Endothelial cell of hepatic sinusoid (primary cell): ENCODE measurements around the gene TLCD2.
"Not testable (repeated sequence)": the region's sequence is repeated elsewhere in the genome, so short reads cannot be mapped to it uniquely, and the experiment has no call there.

Experiments
- in situ Hi-C: cut with HindIII; loops from 2 replicates; pipeline ENCODE4 v1.10.0; 2017; ENCODE audit warnings: low sequenced_read_pairs

The TLCD2 gene

GRCh38 chr17:1718362-1719165 is 8.4 kb upstream of the TLCD2 start:
- in situ Hi-C loops = loop anchor here (10.0 kb wide), 1 partner anchor 66 kb away; no protein-coding TSS in a partner anchor

- in situ Hi-C loops = loop anchor here (10.0 kb wide), 1 partner anchor 68 kb away; no protein-coding TSS in a partner anchor
These were observed 6.9 kb upstream of the TLCD2 start for GRCh38 chr17:1716912-1717695.

GRCh38 chr17:1716076-1716911 is 6.1 kb upstream of the TLCD2 start:
- in situ Hi-C loops = loop anchor here (10.0 kb wide), 1 partner anchor 69 kb away; no protein-coding TSS in a partner anchor

GRCh38 chr17:1715803-1716075 is 5.6 kb upstream of the TLCD2 start:
- in situ Hi-C loops = loop anchor here (10.0 kb wide), 1 partner anchor 69 kb away; no protein-coding TSS in a partner anchor

GRCh38 chr17:1714980-1715802 is 5.0 kb upstream of the TLCD2 start:
- in situ Hi-C loops = loop anchor here (10.0 kb wide), 1 partner anchor 70 kb away; no protein-coding TSS in a partner anchor

- in situ Hi-C loops = loop anchor here (10.0 kb wide), 1 partner anchor 70 kb away; no protein-coding TSS in a partner anchor
These were observed 4.3 kb upstream of the TLCD2 start for GRCh38 chr17:1714427-1714979.

- in situ Hi-C loops = loop anchor here (10.0 kb wide), 1 partner anchor 71 kb away; no protein-coding TSS in a partner anchor
These were observed 3.8 kb upstream of the TLCD2 start for GRCh38 chr17:1713878-1714426.

- in situ Hi-C loops = loop anchor here (10.0 kb wide), 1 partner anchor 71 kb away; no protein-coding TSS in a partner anchor
These were observed 3.1 kb upstream of the TLCD2 start for GRCh38 chr17:1713160-1713877.

GRCh38 chr17:1712271-1712670 is 2.1 kb upstream of the TLCD2 start:
- in situ Hi-C loops = loop anchor here (10.0 kb wide), 1 partner anchor 73 kb away; no protein-coding TSS in a partner anchor

GRCh38 chr17:1711804-1712203 is 1.6 kb upstream of the TLCD2 start:
- in situ Hi-C loops = loop anchor here (10.0 kb wide), 1 partner anchor 73 kb away; no protein-coding TSS in a partner anchor

- in situ Hi-C loops = loop anchor here (10.0 kb wide), 1 partner anchor 74 kb away; no protein-coding TSS in a partner anchor
These were observed 803 bp upstream of the TLCD2 start for GRCh38 chr17:1710807-1711553.

GRCh38 chr17:1709403-1709951 is 700 bp downstream of the TLCD2 start:
- in situ Hi-C loops = no loop called here

- in situ Hi-C loops = not testable (repeated sequence)
These were observed 1.3 kb downstream of the TLCD2 start for GRCh38 chr17:1708791-1709346.

- in situ Hi-C loops = no loop called here
These were observed 3.1 kb downstream of the TLCD2 start for GRCh38 chr17:1707107-1707506.

GRCh38 chr17:1705004-1705403 is 5.2 kb downstream of the TLCD2 start:
- in situ Hi-C loops = no loop called here

- in situ Hi-C loops = no loop called here
These were observed 7.1 kb downstream of the TLCD2 start for GRCh38 chr17:1703063-1703462.

GRCh38 chr17:1699891-1700290 is 10.3 kb downstream of the TLCD2 start:
- in situ Hi-C loops = not testable (repeated sequence)
